Prostate gland (tissue), 2 donors: Measurements from ENCODE around the gene ZCCHC24. TPM values are rescaled to one million over a fixed set of nuclear protein-coding genes. Genes with fewer than 3 reads are reported as not detected.

ENCODE experiments used
- DNase-seq: peaks from one replicate; pipeline ENCODE4 v3.0.0-alpha.2; 2019; ENCODE audit warnings: low spot score
- H3K27ac ChIP-seq, 2 donors: fragments of 200-600 bp; sonication (generic); 2 replicates each; pipeline ENCODE4 v1.5.1; 2017 to 2019
- H3K27me3 ChIP-seq: fragments of 200-600 bp; sonication (generic); replicated peaks from 2 replicates; pipeline ENCODE4 v1.5.1; 2019; ENCODE audit not compliant: insufficient read depth
- H3K36me3 ChIP-seq, 2 donors: fragments of 200-600 bp; sonication (generic); 1 replicate in 1 of 2; 2 replicates in 1 of 2; pipeline versions ENCODE4 v1.5.1 to v1.8.1; 2017 to 2019
- H3K4me1 ChIP-seq: fragments of 200-600 bp; sonication (generic); replicated peaks from 2 replicates; pipeline ENCODE4 v1.5.1; 2019
- H3K4me3 ChIP-seq, 2 donors: fragments of 200-600 bp; sonication (generic); 2 replicates each; pipeline ENCODE4 v1.5.1; 2017 to 2019
- H3K9me3 ChIP-seq: fragments of 200-600 bp; sonication (generic); 2 replicates; pipeline ENCODE4 v1.5.1; 2017
- POLR2A ChIP-seq: fragments of 450-650 bp; IDR thresholded peaks from one replicate; pipeline ENCODE4 v1.6.1; 2016; ENCODE audit warnings: antibody characterized with exemption, mild to moderate bottlenecking
- POLR2AphosphoS5 ChIP-seq: sonication (generic); formaldehyde crosslinking; IDR thresholded peaks from one replicate; pipeline ENCODE4 v1.6.1; 2017; ENCODE audit warnings: antibody characterized with exemption
- WGBS: methylation state at CpG from one replicate; pipeline ENCODE4 v1.1.5; 2018; 5-methylcytosine and 5-hydroxymethylcytosine counted together
- intact Hi-C: fragments of 100-400 bp; cut with DNase I; formaldehyde crosslinking; loops from one replicate; pipeline ENCODE4 v1.14.2; 2022
- total RNA-seq, 2 donors: library from RNA; depleted of rRNA; stranded (reverse); fragments of >200 nt; gene quantifications; one replicate each; pipeline ENCODE4 v1.1.0, GENCODE V29; 2016
- TF ChIP-seq, protein P1 (sequence below), 4 experiments: fragments of 200-600 bp in 2 of 4; fragments of 450-650 bp in 2 of 4; sonication (generic) in 2 of 4; IDR thresholded peaks; 1 replicate in 3 of 4; 2 replicates in 1 of 4; pipeline ENCODE4 v1.5.1; 2016 to 2019; ENCODE audit warnings: antibody characterized with exemption in 4 of 4, mild to moderate bottlenecking in 2 of 4, moderate library complexity in 2 of 4

ZCCHC24 gene
- total RNA-seq, 2 donors from 2014 or later = 20.8 to 51.2 TPM

DNA sequence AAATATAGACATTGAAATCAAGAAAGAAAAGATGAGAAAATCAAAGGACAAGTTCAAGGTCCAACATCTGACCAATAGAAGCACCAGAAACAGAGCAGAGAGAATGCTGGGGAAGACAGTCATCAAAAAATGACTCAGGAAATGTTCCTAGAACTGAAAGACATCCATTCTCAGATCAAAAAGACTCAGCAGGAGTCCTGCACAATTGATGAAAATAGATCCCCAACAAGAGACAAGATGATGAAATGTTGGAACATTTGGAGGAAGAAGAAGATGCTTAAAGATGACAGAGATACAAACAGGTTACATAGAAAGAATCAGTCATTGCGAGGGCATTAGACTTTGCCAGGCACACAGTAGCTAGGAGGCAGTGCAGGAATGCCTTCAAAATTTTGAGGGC, 36.9 kb upstream of the ZCCHC24 start:
- no peak overlapping the region for H3K27ac ChIP-seq
- intact Hi-C loops = no loop called here
- no peaks in the 10 kb centered on the region for H3K4me1 ChIP-seq
- no peak for DNase-seq
- WGBS = 94% methylated on average over 1 of the region's 1 CpG
- TF ChIP-seq POLR2AphosphoS5 (no peak), POLR2A (no peak)
- no peaks in the 10 kb centered on the region for H3K36me3 ChIP-seq
- H3K4me3 ChIP-seq = no peak overlapping the region
- no peaks in the 10 kb centered on the region for H3K9me3 ChIP-seq
- no peaks in the 10 kb centered on the region for H3K27me3 ChIP-seq

DNA sequence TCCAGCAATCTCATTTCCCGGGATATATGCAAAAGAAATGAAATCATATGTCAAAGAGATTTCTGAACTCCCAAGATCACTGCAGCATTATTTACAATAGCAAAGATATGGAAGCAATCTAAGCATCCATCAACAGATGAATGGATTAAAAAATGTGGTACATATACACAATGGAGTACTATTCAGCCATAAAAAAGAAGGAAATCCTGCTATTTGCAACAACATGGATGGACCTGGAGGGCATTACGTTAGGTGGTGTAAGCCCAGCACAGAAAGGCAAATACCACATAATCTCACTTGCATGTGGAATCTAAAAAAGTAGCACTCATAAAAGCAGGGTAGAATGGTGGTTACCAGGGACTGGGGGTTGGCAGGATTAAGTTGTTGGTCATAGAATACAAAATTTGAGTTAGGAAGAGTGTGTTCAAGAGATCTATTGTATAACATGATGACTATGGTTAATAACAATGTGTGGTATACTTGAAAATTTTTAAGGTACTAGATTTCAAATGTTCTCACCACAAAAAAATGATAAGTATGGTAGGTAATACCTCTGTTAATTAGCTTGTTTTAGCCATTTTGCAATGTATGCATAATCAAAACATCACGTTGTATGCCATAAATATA, 34.0 kb upstream of the ZCCHC24 start:
- H3K36me3 ChIP-seq = no peaks in the 10 kb centered on the region
- WGBS = 82% methylated on average over 3 of the region's 3 CpGs
- intact Hi-C loops = no loop called here
- TF ChIP-seq, protein P1, sequence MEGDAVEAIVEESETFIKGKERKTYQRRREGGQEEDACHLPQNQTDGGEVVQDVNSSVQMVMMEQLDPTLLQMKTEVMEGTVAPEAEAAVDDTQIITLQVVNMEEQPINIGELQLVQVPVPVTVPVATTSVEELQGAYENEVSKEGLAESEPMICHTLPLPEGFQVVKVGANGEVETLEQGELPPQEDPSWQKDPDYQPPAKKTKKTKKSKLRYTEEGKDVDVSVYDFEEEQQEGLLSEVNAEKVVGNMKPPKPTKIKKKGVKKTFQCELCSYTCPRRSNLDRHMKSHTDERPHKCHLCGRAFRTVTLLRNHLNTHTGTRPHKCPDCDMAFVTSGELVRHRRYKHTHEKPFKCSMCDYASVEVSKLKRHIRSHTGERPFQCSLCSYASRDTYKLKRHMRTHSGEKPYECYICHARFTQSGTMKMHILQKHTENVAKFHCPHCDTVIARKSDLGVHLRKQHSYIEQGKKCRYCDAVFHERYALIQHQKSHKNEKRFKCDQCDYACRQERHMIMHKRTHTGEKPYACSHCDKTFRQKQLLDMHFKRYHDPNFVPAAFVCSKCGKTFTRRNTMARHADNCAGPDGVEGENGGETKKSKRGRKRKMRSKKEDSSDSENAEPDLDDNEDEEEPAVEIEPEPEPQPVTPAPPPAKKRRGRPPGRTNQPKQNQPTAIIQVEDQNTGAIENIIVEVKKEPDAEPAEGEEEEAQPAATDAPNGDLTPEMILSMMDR (IDR thresholded peaks at IDR 0.05) = no peak
- no peak for TF ChIP-seq POLR2A
- no peak for TF ChIP-seq POLR2AphosphoS5
- H3K4me3 ChIP-seq = no peak overlapping the region
- DNase-seq = no peak
- no peaks in the 10 kb centered on the region for H3K9me3 ChIP-seq
- no peaks in the 10 kb centered on the region for H3K4me1 ChIP-seq
- no peaks in the 10 kb centered on the region for H3K27me3 ChIP-seq
- H3K27ac ChIP-seq = no peak overlapping the region

DNA sequence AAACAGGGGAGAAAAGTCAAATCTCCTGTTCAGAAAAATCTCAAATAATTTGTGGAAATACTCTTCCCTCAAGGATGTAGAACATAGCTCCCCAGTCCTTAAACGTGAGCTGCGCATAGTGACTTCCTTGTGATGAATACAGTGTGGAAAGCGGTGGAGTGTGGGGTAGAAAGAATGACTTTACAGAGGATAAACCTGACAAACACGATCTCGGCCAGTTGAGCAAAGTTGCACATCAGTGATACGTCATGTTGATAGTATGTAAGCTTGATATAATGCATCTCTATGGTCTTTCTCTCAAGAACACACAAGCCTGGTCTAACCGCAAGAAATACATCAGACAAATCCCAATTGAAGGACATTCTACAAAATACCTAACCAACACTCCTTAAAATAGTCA, 32.0 kb upstream of the ZCCHC24 start:
- no peaks in the 10 kb centered on the region for H3K4me1 ChIP-seq
- H3K27ac ChIP-seq = no peak overlapping the region
- TF ChIP-seq POLR2A (no peak), POLR2AphosphoS5 (no peak)
- TF ChIP-seq, protein P1 (IDR thresholded peaks at IDR 0.05) = no peak
- DNase-seq = no peak
- WGBS = 82% methylated on average over 7 of the region's 7 CpGs
- no peaks in the 10 kb centered on the region for H3K9me3 ChIP-seq
- no peak overlapping the region for H3K4me3 ChIP-seq
- intact Hi-C loops = no loop called here
- no peaks in the 10 kb centered on the region for H3K27me3 ChIP-seq
- no peaks in the 10 kb centered on the region for H3K36me3 ChIP-seq

- TF ChIP-seq, protein P1 (IDR thresholded peaks at IDR 0.05) = no peak
- TF ChIP-seq POLR2A = no peak
- H3K36me3 ChIP-seq = no peaks in the 10 kb centered on the region
- H3K4me1 ChIP-seq = no peaks in the 10 kb centered on the region
- intact Hi-C loops = no loop called here
- H3K9me3 ChIP-seq = no peaks in the 10 kb centered on the region
- DNase-seq = no peak
- H3K4me3 ChIP-seq = no peak overlapping the region
- H3K27me3 ChIP-seq = no peaks in the 10 kb centered on the region
- no peak overlapping the region for H3K27ac ChIP-seq
Observed at GRCh38 chr10:79476645-79477044, 31.2 kb upstream of the ZCCHC24 start.

DNA sequence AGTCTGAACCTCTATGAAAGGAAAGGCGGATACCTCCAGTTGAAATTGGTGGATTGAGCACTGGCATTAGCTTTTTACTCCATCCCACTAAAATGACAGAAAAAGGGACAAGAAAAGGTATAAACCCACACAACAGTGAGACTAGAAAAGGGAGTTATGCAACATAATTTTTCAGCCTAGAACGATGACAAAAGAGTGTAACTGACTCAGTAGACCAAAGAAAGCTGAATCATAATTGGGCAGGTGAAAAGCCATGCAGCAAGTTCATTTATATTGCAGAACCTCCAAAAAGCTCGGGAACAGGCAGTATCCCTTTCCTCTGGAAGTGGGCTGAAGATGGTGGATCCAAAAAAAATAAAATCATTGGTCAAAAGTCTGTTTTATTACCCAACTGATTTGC, 30.5 kb upstream of the ZCCHC24 start:
- 73% methylated on average over 3 of the region's 3 CpGs for WGBS
- TF ChIP-seq POLR2AphosphoS5 (no peak), POLR2A (no peak)
- TF ChIP-seq, protein P1 (IDR thresholded peaks at IDR 0.05) = no peak

More for the DNA sequence above, 30.5 kb upstream of the ZCCHC24 start:
- H3K36me3 ChIP-seq = no peaks in the 10 kb centered on the region
- H3K9me3 ChIP-seq = no peaks in the 10 kb centered on the region
- intact Hi-C loops = no loop called here
- H3K27me3 ChIP-seq = no peaks in the 10 kb centered on the region
- no peaks in the 10 kb centered on the region for H3K4me1 ChIP-seq
- no peak overlapping the region for H3K4me3 ChIP-seq
- H3K27ac ChIP-seq = no peak overlapping the region
- DNase-seq = no peak
